IPS-NIHi7 (cell line): ENCODE results near the gene NOTO.
A peak's percentile ranks its signal among the peaks of the same experiment; 100 is the strongest.
"Not testable (repeated sequence)": the region's sequence is repeated elsewhere in the genome, so short reads cannot be mapped to it uniquely, and the experiment has no call there.

Source experiments
- DNase-seq: peaks from one replicate; pipeline ENCODE4 v3.0.0; 2012; ENCODE audit warnings: mixed read lengths; ENCODE audit errors: extremely low spot score

Gene NOTO

DNA sequence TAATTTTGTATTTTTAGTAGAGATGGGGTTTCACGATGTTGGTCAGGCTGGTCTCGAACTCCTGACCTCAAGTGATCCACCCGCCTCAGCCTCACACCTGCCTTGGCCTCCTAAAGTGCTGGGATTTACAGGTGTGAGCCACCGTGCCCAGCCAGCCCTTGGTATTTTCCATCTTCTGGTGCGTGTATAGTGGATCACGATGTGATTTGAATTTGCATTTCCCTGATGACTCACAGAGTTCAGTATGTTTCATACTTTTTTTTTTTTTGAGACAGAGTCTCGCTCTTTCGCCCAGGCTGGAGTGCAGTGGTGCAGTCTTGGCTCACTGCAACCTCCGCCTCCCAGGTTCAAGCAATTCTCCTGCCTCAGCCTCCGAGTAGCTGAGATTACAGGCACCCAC, 2.1 kb upstream of the NOTO start:
- DNase-seq: not testable (repeated sequence)

DNA sequence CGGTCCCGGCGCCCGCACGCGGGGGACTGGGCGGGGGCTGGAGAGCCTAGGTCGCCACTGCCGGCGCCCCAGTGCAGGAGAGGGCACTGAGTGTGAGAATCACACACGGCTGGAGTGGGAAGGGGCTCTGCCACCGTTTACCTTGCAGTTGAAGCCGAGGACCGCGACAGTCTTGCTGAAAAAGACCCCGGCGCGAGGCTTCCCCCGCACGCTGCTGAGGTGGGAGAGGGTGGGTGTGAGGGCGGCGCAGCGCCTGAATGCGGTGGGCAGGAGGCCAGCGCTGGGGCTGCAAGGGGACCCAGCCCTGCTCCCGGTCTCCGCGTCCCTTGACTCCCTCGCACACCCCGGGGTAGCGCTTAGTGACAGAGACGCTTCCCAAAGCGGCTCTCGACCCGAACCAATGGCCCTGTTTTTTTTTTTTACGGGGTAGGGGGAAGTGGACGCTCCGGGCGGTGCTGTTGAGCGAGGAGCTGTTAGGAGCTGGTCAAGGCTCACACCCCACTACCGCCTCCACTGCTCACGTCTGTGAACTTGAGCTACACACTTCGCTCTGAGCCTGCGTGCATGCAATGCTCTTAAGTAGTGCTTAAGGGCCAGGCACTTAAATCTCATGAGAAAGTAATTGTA, 794 bp downstream of the NOTO start:
- peak; percentile 38 for DNase-seq

GRCh38 chr2:73205611-73206010, 3.2 kb downstream of the NOTO start:
- DNase-seq: no peak

- DNase-seq: no peak
Observed at GRCh38 chr2:73208258-73208657, 5.9 kb downstream of the NOTO start.

- DNase-seq: no peak
Observed at GRCh38 chr2:73210019-73210418, 7.6 kb downstream of the NOTO start.

DNA sequence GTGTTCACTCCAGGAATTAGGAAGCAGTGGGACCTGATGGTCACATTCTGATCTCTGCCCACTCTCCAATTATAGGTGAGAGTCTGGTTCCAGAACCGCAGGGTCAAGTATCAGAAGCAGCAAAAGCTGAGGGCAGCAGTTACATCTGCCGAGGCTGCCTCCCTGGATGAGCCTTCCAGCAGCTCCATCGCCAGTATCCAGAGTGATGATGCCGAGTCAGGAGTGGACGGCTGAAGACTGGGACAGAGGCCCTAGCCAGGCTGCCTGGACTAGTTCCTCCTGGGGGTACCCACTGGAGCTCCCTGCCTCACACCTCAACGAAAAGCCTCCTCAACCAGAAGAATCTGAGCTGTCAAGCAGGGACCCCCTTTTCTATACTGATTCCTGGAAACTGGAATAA, 8.3 kb downstream of the NOTO start:
- DNase-seq: no peak

DNA sequence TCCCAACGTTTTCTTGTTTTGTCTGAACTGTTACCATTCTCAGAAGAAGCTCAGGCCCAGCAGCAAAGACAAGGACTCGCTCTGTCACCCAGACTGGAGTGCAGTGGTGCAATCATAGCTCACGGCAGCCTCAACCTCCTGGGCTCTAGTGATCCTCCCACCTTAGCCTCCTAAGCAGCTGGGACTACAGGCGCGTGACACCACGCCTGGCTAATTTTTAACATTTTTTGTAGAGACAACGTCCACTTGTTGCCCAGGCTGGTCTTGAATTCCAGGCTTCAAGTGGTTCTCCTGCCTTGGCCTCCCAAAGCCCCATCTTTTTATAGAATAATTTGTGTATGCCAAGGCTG, 9.7 kb downstream of the NOTO start:
- no peak for DNase-seq

GRCh38 chr2:73212448-73213176, 10.2 kb downstream of the NOTO start:
- DNase-seq: peak; percentile 87

DNA sequence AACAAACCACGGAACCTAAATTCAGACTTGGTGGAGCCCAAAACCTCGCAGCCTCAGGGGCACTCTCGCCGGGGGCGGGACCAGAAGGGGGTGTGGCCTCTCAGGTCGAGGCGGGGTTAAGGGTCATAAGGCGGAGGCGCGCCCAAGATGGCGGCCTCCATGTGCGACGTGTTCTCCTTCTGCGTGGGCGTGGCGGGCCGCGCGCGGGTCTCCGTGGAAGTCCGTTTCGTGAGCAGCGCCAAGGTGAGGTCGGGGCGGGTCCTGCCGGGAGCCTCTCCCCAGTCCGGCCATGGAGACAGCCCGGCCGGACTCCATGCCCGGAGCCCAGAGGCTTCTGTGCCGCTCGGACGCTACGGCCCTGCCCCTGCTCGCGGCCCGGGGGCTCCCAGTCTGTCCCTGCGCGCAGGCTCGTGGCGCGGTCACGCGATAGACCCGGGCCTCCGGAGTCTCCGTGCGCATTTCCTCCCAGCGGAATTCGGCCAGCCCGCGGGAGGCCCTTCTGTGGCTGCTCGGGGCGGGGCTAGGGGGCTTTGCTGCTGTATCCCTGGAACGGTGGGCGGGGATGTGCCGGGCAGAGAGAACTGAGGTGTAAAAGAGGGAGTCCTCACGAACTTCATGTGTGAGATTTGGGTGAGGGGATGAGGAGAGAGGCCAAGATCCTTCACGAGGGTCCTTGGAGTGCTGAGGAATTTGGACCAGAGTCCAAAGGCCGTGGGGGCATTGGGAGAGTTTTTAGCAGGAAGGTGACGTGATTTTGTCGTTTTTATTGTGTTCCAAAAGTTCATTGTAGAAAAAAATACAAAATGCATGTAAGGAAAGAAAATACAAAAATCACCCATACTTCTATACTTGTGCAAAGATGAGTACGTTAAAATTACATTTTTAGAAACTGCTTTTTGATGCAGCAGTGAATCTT, 12.0 kb downstream of the NOTO start, which contains the start of gene SMYD5:
Gene SMYD5, plus strand, starts transcription at position 126 of the 916 bp plus-strand sequence. Its CDS starts 22 bp downstream, at position 148.
- DNase-seq: peak; percentile 93

- DNase-seq: no peak
Observed at GRCh38 chr2:73215254-73215653, 12.9 kb downstream of the NOTO start.

DNA sequence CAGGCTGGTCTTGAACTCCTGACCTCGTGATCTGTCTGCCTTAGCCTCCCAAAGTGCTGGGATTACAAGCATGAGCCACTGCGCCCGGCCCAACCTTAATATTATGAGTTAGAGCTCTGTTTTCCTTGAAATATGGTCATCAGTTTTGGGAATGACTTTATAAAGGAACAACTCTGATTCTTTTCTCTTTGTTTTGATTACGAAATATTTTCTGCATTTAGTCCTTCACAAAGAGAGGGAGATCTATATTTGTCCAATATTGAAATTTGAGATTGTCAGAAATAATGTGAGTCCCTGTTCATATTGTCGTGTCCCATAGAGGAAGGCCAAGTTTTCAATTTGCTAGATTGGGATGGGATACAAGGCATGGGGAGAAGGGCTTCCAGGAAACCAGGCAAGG, 14.8 kb downstream of the NOTO start:
- no peak for DNase-seq

GRCh38 chr2:73217826-73218225, 15.5 kb downstream of the NOTO start:
- DNase-seq: no peak

DNA sequence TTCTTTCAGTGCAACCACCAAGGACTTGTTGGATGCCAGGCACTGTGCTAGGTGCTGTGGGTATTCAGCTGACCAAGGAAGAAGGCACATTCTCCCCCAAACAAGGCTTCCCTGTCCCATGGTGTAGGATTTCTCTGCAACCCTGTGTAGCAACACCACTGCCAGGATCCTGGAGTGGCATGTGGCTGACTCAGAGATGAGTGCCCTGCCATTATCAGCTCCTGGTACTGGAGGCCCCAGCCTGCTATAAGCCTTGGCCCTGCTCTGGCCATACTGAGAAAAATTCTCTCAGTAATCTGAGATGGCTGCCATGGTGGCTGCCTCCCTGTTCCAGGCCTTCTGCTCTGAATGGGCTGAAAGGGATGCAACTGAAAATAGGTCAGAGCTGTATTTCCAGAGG, 15.9 kb downstream of the NOTO start:
- DNase-seq: no peak

GRCh38 chr2:73223821-73224220, 21.4 kb downstream of the NOTO start:
- no peak for DNase-seq

DNA sequence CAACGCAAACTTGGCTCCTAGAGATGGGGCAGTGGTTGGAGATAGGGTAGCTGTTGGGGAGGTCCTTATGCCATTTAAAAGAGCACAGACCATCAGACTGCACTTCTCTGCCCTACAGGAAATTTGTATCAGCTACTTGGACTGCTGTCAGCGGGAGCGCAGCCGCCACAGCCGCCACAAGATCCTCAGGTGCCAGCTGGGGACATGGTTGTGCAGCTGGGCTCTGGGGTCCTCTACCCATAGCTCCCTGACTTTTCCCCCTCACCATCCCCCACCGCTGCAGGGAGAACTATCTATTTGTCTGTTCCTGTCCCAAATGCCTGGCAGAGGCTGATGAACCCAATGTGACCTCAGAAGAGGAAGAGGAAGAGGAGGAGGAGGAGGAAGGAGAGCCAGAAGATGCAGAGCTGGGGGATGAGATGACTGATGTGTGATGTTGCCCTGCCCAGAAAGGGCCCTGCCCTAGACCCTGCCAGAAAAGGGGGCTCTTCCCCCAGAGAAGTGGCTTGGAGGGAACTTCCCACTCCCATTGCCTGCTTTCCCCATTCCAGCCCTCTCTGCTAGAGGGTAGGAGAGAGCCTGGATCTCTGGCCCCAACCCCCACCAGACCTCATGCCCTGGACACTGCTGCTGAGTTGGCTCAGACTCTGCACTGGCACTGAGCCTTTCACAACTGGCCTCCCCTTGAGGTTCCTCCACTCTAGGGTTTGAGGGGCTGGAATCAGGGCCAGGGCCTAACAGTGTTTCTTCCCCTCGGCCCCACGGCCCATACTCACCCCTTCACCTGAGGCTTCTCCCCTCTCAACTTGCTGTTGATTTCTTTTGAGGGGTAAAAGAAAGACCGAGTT, 23.4 kb downstream of the NOTO start:
- no peak for DNase-seq

DNA sequence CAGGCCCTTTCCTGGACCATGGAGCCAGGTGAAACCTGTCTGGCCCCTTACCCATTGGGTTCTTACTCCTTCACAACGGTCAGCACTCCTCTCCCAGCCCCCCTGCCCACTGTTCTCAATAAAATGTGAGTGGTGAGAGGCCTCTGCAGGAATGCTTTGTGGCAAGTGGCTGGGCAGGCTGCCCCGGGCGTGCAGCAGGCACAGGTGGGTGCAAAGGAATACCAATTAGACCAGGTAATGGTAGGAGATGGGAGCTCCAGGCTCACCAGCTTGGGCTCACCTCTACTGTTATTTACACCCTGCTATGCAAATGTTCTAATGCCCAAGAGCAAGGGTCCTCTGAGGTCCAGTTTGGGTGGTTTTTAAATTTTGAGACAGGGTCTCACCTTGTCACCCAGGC, 24.7 kb downstream of the NOTO start:
- DNase-seq: no peak

DNA sequence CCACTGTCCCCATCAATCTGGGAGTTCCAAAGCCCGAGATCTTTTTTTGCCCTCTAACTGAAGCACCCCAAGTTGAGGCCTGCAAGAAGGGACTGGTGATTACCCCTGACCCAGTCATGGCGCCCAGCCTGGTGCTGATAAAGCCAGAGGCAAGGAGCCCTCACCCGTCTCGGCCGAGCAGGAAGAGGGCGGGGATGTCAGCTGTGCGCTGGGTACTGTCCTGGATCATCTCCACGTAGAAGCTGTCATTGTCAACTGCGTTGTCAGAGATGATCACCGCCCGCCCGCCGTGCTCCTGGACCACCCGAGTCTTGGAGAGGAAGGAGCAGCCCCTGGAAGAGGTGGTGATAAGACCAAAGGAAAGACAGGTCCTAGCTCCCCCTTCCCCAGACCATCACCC, 26.3 kb downstream of the NOTO start:
- DNase-seq: no peak

- DNase-seq: no peak
Observed at GRCh38 chr2:73232403-73233153, 30.2 kb downstream of the NOTO start.

GRCh38 chr2:73233154-73233931, 31.0 kb downstream of the NOTO start, which contains the start of gene PRADC1:
TSS of gene PRADC1 (minus strand) at chr2:73233239. CDS start at chr2:73233160, 79 bp downstream.
- DNase-seq: peak; percentile 99
